ENCODE data around the gene OR6M1. TPM values are rescaled to one million over a fixed set of nuclear protein-coding genes. Genes with fewer than 3 reads are reported as not detected.

OR6M1 gene
- total RNA-seq, 1 experiment from 2014 or later: not detected

- no peak for DNase-seq (ENCODE audit: low read depth)
Measured at GRCh38 chr11:123775715-123776549, 30.2 kb downstream of the OR6M1 start.

GRCh38 chr11:123775289-123775688, 30.9 kb downstream of the OR6M1 start:
- no peak for DNase-seq (ENCODE audit: low read depth)

GRCh38 chr11:123773959-123774358, 32.2 kb downstream of the OR6M1 start:
- no peak for DNase-seq (ENCODE audit: low read depth)

GRCh38 chr11:123773026-123773425, 33.1 kb downstream of the OR6M1 start:
- no peak for DNase-seq (ENCODE audit: low read depth)

- no peak for DNase-seq (ENCODE audit: low read depth)
Measured at GRCh38 chr11:123771664-123772063, 34.5 kb downstream of the OR6M1 start.

- DNase-seq (ENCODE audit: low read depth): no peak
Measured at GRCh38 chr11:123770712-123771111, 35.4 kb downstream of the OR6M1 start.

- no peak for DNase-seq (ENCODE audit: low read depth)
Measured at GRCh38 chr11:123765601-123766000, 40.5 kb downstream of the OR6M1 start.

GRCh38 chr11:123762422-123762821, 43.7 kb downstream of the OR6M1 start:
- no peak for DNase-seq (ENCODE audit: low read depth)

- no peak for DNase-seq (ENCODE audit: low read depth)
Measured at GRCh38 chr11:123760894-123761293, 45.3 kb downstream of the OR6M1 start.

GRCh38 chr11:123757976-123758375, 48.2 kb downstream of the OR6M1 start:
- DNase-seq (ENCODE audit: low read depth): no peak

- DNase-seq (ENCODE audit: low read depth): no peak
Measured at GRCh38 chr11:123755813-123756212, 50.3 kb downstream of the OR6M1 start.

Other genes starting within 250 kb of the OR6M1 start
- not detected in 2 replicates for gene SCN3B, start 151.7 kb downstream of the OR6M1 start, total RNA-seq (2014; rRNA removed; shearing (Covaris generic))
- gene ZNF202, start 64.7 kb downstream of the OR6M1 start, total RNA-seq (2014; rRNA removed; shearing (Covaris generic)): 5.5 and 11.3 TPM in 2 replicates
- not detected in 2 replicates for gene OR6X1, start 51.8 kb downstream of the OR6M1 start, total RNA-seq (2014; rRNA removed; shearing (Covaris generic))
- not detected in 2 replicates for gene TMEM225, start 79.3 kb upstream of the OR6M1 start, total RNA-seq (2014; rRNA removed; shearing (Covaris generic))
- gene OR8D4, start 95.8 kb upstream of the OR6M1 start, total RNA-seq (2014; rRNA removed; shearing (Covaris generic)): not detected in 2 replicates
- gene OR4D5, start 133.3 kb upstream of the OR6M1 start, total RNA-seq (2014; rRNA removed; shearing (Covaris generic)): not detected in 2 replicates
- gene OR6T1, start 137.5 kb upstream of the OR6M1 start, total RNA-seq (2014; rRNA removed; shearing (Covaris generic)): not detected in 2 replicates
- not detected in 2 replicates for gene OR10S1, start 171.4 kb upstream of the OR6M1 start, total RNA-seq (2014; rRNA removed; shearing (Covaris generic))
- not detected in 2 replicates for gene OR10G6, start 188.8 kb upstream of the OR6M1 start, total RNA-seq (2014; rRNA removed; shearing (Covaris generic))
- gene OR10G4, start 206.6 kb upstream of the OR6M1 start, total RNA-seq (2014; rRNA removed; shearing (Covaris generic)): not detected in 2 replicates
- not detected in 2 replicates for gene OR10G9, start 216.7 kb upstream of the OR6M1 start, total RNA-seq (2014; rRNA removed; shearing (Covaris generic))
- gene OR10G8, start 220.4 kb upstream of the OR6M1 start, total RNA-seq (2014; rRNA removed; shearing (Covaris generic)): not detected in 2 replicates
- not detected in 2 replicates for gene OR10G7, start 235.0 kb upstream of the OR6M1 start, total RNA-seq (2014; rRNA removed; shearing (Covaris generic))